Stimulated activated CD4-positive, alpha-beta T cell treated with anti-CD3 and anti-CD28 coated beads, Interleukin-1b, Interleukin-23, amount 100 ng/mL, for 48 hours (primary cell): Measurements from ENCODE around the gene NPIPB8.
"Not testable (repeated sequence)": the region's sequence is repeated elsewhere in the genome, so short reads cannot be mapped to it uniquely, and the experiment has no call there.

Source experiments
- DNase-seq: peaks from one replicate; pipeline ENCODE4 v3.0.0-alpha.2; 2020

NPIPB8 gene

GRCh38 chr16:28636093-28636823, 1.6 kb upstream of the NPIPB8 start:
- not testable (repeated sequence) for DNase-seq

- not testable (repeated sequence) for DNase-seq
These were observed 494 bp downstream of the NPIPB8 start for GRCh38 chr16:28638359-28638758.

GRCh38 chr16:28639959-28640358, 2.1 kb downstream of the NPIPB8 start:
- not testable (repeated sequence) for DNase-seq

- DNase-seq: not testable (repeated sequence)
These were observed 28.4 kb downstream of the NPIPB8 start for GRCh38 chr16:28666264-28666663.

- not testable (repeated sequence) for DNase-seq
These were observed 29.6 kb downstream of the NPIPB8 start for GRCh38 chr16:28667480-28667879.

- DNase-seq: not testable (repeated sequence)
These were observed 30.3 kb downstream of the NPIPB8 start for GRCh38 chr16:28668199-28668598.

- not testable (repeated sequence) for DNase-seq
These were observed 50.6 kb downstream of the NPIPB8 start for GRCh38 chr16:28688327-28688952.

GRCh38 chr16:28689425-28689824, 51.6 kb downstream of the NPIPB8 start:
- DNase-seq: not testable (repeated sequence)

GRCh38 chr16:28691722-28692121, 53.9 kb downstream of the NPIPB8 start:
- not testable (repeated sequence) for DNase-seq

GRCh38 chr16:28693257-28693950, 55.5 kb downstream of the NPIPB8 start:
- not testable (repeated sequence) for DNase-seq

GRCh38 chr16:28699792-28700191, 61.9 kb downstream of the NPIPB8 start:
- not testable (repeated sequence) for DNase-seq

GRCh38 chr16:28700349-28700748, 62.5 kb downstream of the NPIPB8 start:
- DNase-seq: not testable (repeated sequence)

- not testable (repeated sequence) for DNase-seq
These were observed 63.5 kb downstream of the NPIPB8 start for GRCh38 chr16:28701384-28701783.

GRCh38 chr16:28704246-28704645, 66.4 kb downstream of the NPIPB8 start:
- not testable (repeated sequence) for DNase-seq
